ENCODE results near the gene SULF2.

- TF ChIP-seq TCF12 (IDR thresholded peaks at IDR 0.05; ENCODE audit: low read depth) (no peak), YY1 (IDR thresholded peaks at IDR 0.05; ENCODE audit: low read depth) (no peak), RAD21 (IDR thresholded peaks at IDR 0.05; ENCODE audit: low read depth) (no peak), CREB1 (IDR thresholded peaks at IDR 0.05; ENCODE audit: low read depth) (no peak), CEBPB (IDR thresholded peaks at IDR 0.05) (no peak), MAX (IDR thresholded peaks at IDR 0.05) (no peak), USF1 (IDR thresholded peaks at IDR 0.05) (no peak), TAF1 (IDR thresholded peaks at IDR 0.05; ENCODE audit: low read depth) (no peak), FOXM1 (IDR thresholded peaks at IDR 0.05; ENCODE audit: borderline replicate concordance, low read depth) (no peak), EP300 (IDR thresholded peaks at IDR 0.05; ENCODE audit: borderline replicate concordance) (no peak), EGR1 (IDR thresholded peaks at IDR 0.05) (no peak)
These were observed 139.6 kb downstream of the SULF2 start for GRCh38 chr20:47645632-47646031.
